Central memory CD8-positive, alpha-beta T cell (primary cell): ENCODE results near the gene ABHD12.

Source experiments
- ATAC-seq: fragments of 150-1000 bp; cut with Tn5 transposase; replicated peaks from 2 replicates; pipeline ENCODE4 v1.10.0; 2022; ENCODE audit warnings: mild to moderate bottlenecking, moderate FRiP score, moderate number of reproducible peaks; ENCODE audit not compliant: poor library complexity, severe bottlenecking; ENCODE audit errors: extremely low read depth
- DNase-seq, 2 donors: peaks; one replicate each; pipeline ENCODE4 v3.0.0; 2021; ENCODE audit warnings: low spot score in 2 of 2
- H3K27ac Mint-ChIP-seq: one replicate; pipeline ENCODE4 v1.8.0; 2022; ENCODE audit warnings: low read depth, mild to moderate bottlenecking, moderate library complexity, mixed read lengths
- H3K27me3 Mint-ChIP-seq: one replicate; pipeline ENCODE4 v1.8.0; 2022; ENCODE audit warnings: mixed read lengths
- H3K36me3 Mint-ChIP-seq: one replicate; pipeline ENCODE4 v1.8.0; 2022; ENCODE audit warnings: mild to moderate bottlenecking, moderate library complexity, mixed read lengths; ENCODE audit not compliant: insufficient read depth
- H3K4me1 Mint-ChIP-seq: one replicate; pipeline ENCODE4 v1.8.0; 2022; ENCODE audit warnings: mixed read lengths
- H3K4me3 Mint-ChIP-seq: one replicate; pipeline ENCODE4 v1.8.0; 2022; ENCODE audit warnings: mild to moderate bottlenecking, moderate library complexity, mixed read lengths
- H3K9me3 Mint-ChIP-seq: one replicate; pipeline ENCODE4 v1.8.0; 2022; ENCODE audit warnings: mixed read lengths

Gene ABHD12

GRCh38 chr20:25259358-25259757 lies 131.3 kb downstream of the ABHD12 start:
- Mint-ChIP-seq H3K27ac (no peak overlapping the region), H3K36me3 (peaks cover 7% of the 10 kb centered on the region), H3K4me1 (peaks cover 13% of the 10 kb centered on the region), H3K27me3 (no peaks in the 10 kb centered on the region), H3K9me3 (no peaks in the 10 kb centered on the region), H3K4me3 (no peak overlapping the region)
- DNase-seq: no peak
- no peak for ATAC-seq

- no peak overlapping the region for H3K4me3 Mint-ChIP-seq
- H3K27ac Mint-ChIP-seq: no peak overlapping the region
- peaks cover 7% of the 10 kb centered on the region for H3K36me3 Mint-ChIP-seq
- peaks cover 13% of the 10 kb centered on the region for H3K4me1 Mint-ChIP-seq
- ATAC-seq (no peak), DNase-seq (no peak)
- H3K9me3 Mint-ChIP-seq: no peaks in the 10 kb centered on the region
- no peaks in the 10 kb centered on the region for H3K27me3 Mint-ChIP-seq
These were observed 131.8 kb downstream of the ABHD12 start for GRCh38 chr20:25258828-25259227.

GRCh38 chr20:25258476-25258805 lies 132.2 kb downstream of the ABHD12 start:
- Mint-ChIP-seq H3K9me3 (no peaks in the 10 kb centered on the region), H3K4me1 (peaks cover 13% of the 10 kb centered on the region), H3K36me3 (peaks cover 7% of the 10 kb centered on the region), H3K27me3 (no peaks in the 10 kb centered on the region), H3K4me3 (no peak overlapping the region), H3K27ac (no peak overlapping the region)
- no peak for DNase-seq
- ATAC-seq: no peak

DNA sequence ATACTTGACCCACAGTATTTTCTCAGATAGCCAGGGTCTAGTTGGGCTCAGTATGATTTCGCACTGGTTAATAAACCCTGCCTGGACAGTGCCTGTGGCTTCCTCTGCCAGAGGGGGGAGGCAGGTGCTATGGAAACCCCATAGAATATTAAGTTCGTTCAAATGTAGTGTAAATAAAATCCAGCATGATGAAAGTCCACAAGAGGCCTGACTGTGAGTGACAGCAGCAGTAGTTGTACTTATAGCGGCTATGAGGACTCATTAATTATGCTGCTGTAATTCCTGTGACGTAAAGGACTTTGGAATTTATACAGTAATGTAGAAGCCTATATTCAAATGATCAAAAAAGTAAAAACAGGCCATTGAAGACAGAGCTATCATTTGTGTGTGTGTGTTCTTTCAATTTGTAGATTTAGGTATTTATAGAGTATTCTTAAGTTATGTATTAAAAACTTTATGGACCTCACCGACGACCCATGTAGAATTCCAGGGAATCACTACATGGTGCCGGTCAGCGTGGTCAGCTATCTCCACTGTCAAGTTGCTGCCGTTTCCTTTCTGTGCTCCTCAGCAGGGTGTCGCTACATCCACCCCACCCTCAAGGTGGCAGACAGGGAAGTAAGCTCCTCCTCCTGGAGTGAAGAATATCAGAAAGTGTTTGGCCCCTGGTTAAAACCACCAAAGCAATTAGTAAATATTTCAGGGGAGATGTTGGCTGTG lies 132.7 kb downstream of the ABHD12 start:
- H3K4me1 Mint-ChIP-seq: peaks cover 13% of the 10 kb centered on the region
- peaks cover 7% of the 10 kb centered on the region for H3K36me3 Mint-ChIP-seq
- no peaks in the 10 kb centered on the region for H3K27me3 Mint-ChIP-seq
- DNase-seq (no peak), ATAC-seq (no peak)
- no peak overlapping the region for H3K4me3 Mint-ChIP-seq
- H3K27ac Mint-ChIP-seq: no peak overlapping the region
- H3K9me3 Mint-ChIP-seq: no peaks in the 10 kb centered on the region

- Mint-ChIP-seq H3K27me3 (no peaks in the 10 kb centered on the region), H3K9me3 (no peaks in the 10 kb centered on the region), H3K4me3 (no peak overlapping the region), H3K4me1 (peaks cover 13% of the 10 kb centered on the region), H3K36me3 (peaks cover 7% of the 10 kb centered on the region), H3K27ac (no peak overlapping the region)
- no peak for ATAC-seq
- DNase-seq: no peak
These were observed 133.5 kb downstream of the ABHD12 start for GRCh38 chr20:25257130-25257529.

GRCh38 chr20:25256226-25256859 lies 134.3 kb downstream of the ABHD12 start:
- no peaks in the 10 kb centered on the region for H3K9me3 Mint-ChIP-seq

DNA sequence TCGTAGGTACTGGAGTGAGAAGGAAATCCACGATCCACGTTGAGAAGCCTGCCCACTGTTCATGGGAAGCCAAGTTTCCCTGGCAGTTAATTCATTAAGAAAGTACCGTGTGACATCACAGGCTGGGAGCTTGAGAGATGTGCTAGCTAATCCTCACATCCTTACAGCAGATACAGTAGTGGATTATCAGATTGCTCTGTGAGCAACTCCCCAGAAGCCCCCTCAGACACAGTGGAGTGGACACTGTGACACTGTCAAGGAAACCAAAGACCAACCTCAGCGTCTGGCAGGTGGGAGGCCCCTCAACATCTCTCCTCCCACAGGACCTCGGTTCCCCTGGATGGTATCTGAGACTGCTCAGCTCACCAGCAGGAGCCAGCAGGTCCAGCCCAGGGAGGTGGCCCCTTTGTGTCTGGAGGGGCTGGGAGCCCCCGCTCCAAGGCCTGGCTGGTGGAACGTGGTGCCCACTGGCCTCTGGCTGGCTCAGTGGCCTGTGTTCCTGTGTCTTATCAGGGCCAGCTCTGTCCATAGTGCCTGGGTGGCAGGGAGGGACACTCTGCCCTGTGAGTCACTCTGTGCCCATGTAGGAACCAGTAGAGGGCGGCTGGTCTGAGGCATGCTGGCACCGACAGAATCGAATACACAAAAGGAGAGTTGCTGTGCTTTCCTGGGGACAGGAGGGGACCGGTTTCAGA lies 135.5 kb downstream of the ABHD12 start:
- ATAC-seq: no peak
- Mint-ChIP-seq H3K27me3 (no peaks in the 10 kb centered on the region), H3K4me3 (no peak overlapping the region), H3K9me3 (no peaks in the 10 kb centered on the region), H3K36me3 (peaks cover 7% of the 10 kb centered on the region), H3K4me1 (peaks cover 25% of the 10 kb centered on the region), H3K27ac (no peak overlapping the region)
- no peak for DNase-seq

More at GRCh38 chr20:25256226-25256859, 134.3 kb downstream of the ABHD12 start:
- ATAC-seq (no peak), DNase-seq (no peak)
- Mint-ChIP-seq H3K27me3 (no peaks in the 10 kb centered on the region), H3K36me3 (peaks cover 7% of the 10 kb centered on the region), H3K4me1 (peaks cover 18% of the 10 kb centered on the region), H3K4me3 (no peak overlapping the region), H3K27ac (no peak overlapping the region)

GRCh38 chr20:25254571-25254970 lies 136.1 kb downstream of the ABHD12 start:
- peaks cover 3% of the 10 kb centered on the region for H3K36me3 Mint-ChIP-seq
- H3K9me3 Mint-ChIP-seq: no peaks in the 10 kb centered on the region
- no peak overlapping the region for H3K27ac Mint-ChIP-seq
- no peak overlapping the region for H3K4me3 Mint-ChIP-seq
- DNase-seq (no peak), ATAC-seq (no peak)
- peaks cover 25% of the 10 kb centered on the region for H3K4me1 Mint-ChIP-seq
- H3K27me3 Mint-ChIP-seq: no peaks in the 10 kb centered on the region

GRCh38 chr20:25253606-25254275 lies 136.9 kb downstream of the ABHD12 start:
- no peak overlapping the region for H3K27ac Mint-ChIP-seq
- DNase-seq: no peak
- H3K9me3 Mint-ChIP-seq: no peaks in the 10 kb centered on the region
- H3K4me3 Mint-ChIP-seq: no peak overlapping the region
- no peaks in the 10 kb centered on the region for H3K36me3 Mint-ChIP-seq
- peaks cover 32% of the 10 kb centered on the region for H3K4me1 Mint-ChIP-seq
- no peak for ATAC-seq
- no peaks in the 10 kb centered on the region for H3K27me3 Mint-ChIP-seq

- Mint-ChIP-seq H3K27ac (no peak overlapping the region), H3K27me3 (no peaks in the 10 kb centered on the region), H3K4me1 (peaks cover 32% of the 10 kb centered on the region), H3K36me3 (no peaks in the 10 kb centered on the region), H3K9me3 (no peaks in the 10 kb centered on the region), H3K4me3 (no peak overlapping the region)
- DNase-seq (no peak), ATAC-seq (no peak)
These were observed 137.8 kb downstream of the ABHD12 start for GRCh38 chr20:25252686-25253421.

DNA sequence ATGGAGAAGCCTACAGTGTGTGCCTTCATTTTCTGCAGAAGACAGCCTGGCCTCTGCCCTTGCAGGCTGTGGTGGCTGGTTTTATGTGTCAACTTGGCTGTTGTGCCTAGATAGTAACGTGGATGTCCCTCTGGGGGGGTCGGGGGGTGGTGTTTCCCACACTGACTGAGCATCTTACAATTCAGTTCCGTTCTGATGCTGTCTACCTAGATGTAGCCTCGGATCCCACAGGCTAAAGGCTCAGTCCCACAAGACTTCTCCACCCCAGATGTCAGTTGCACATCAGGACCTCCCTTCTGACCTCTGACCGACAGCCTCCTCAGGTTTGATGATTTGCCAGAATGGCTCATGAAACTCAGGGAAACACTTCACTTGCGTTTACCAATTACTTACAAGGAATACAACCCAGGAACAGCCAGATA lies 138.4 kb downstream of the ABHD12 start:
- no peak for DNase-seq
- Mint-ChIP-seq H3K27ac (no peak overlapping the region), H3K4me1 (peaks cover 32% of the 10 kb centered on the region)

GRCh38 chr20:25251558-25251957 lies 139.1 kb downstream of the ABHD12 start:
- Mint-ChIP-seq H3K9me3 (no peaks in the 10 kb centered on the region), H3K36me3 (peaks cover 1% of the 10 kb centered on the region), H3K4me1 (peaks cover 31% of the 10 kb centered on the region), H3K4me3 (no peak overlapping the region), H3K27ac (no peak overlapping the region), H3K27me3 (no peaks in the 10 kb centered on the region)
- no peak for DNase-seq
- ATAC-seq: no peak

More for the DNA sequence above, 138.4 kb downstream of the ABHD12 start:
- Mint-ChIP-seq H3K27me3 (no peaks in the 10 kb centered on the region), H3K4me3 (no peak overlapping the region), H3K36me3 (no peaks in the 10 kb centered on the region), H3K9me3 (no peaks in the 10 kb centered on the region)
- ATAC-seq: no peak
